Glutamatergic neuron (in vitro differentiated cells): ENCODE measurements around the gene CAPN9. TPM values are rescaled to one million over a fixed set of nuclear protein-coding genes. Genes with fewer than 3 reads are reported as not detected.
A peak's percentile ranks its signal among the peaks of the same experiment; 100 is the strongest.

Source experiments
- DNase-seq: peaks from one replicate; pipeline ENCODE4 v3.0.0; 2022
- H3K27ac Mint-ChIP-seq: one replicate; pipeline ENCODE4 v1.8.0; 2020; ENCODE audit warnings: mild to moderate bottlenecking, mixed read lengths, inconsistent platforms; ENCODE audit not compliant: unreplicated experiment
- H3K27me3 Mint-ChIP-seq: one replicate; pipeline ENCODE4 v1.8.0; 2020; ENCODE audit warnings: mild to moderate bottlenecking, moderate library complexity, mixed read lengths, inconsistent platforms; ENCODE audit not compliant: unreplicated experiment
- H3K36me3 Mint-ChIP-seq: one replicate; pipeline ENCODE4 v1.8.0; 2020; ENCODE audit warnings: mild to moderate bottlenecking, mixed read lengths, inconsistent platforms; ENCODE audit not compliant: unreplicated experiment
- H3K4me1 Mint-ChIP-seq: one replicate; pipeline ENCODE4 v1.8.0; 2020; ENCODE audit warnings: mild to moderate bottlenecking, low read depth, mixed read lengths, inconsistent platforms; ENCODE audit not compliant: unreplicated experiment
- H3K4me3 Mint-ChIP-seq: one replicate; pipeline ENCODE4 v1.8.0; 2020; ENCODE audit warnings: mild to moderate bottlenecking, mixed read lengths, inconsistent platforms; ENCODE audit not compliant: unreplicated experiment
- H3K9me3 Mint-ChIP-seq: one replicate; pipeline ENCODE4 v1.8.0; 2020; ENCODE audit warnings: mild to moderate bottlenecking, moderate library complexity, mixed read lengths, inconsistent platforms; ENCODE audit not compliant: unreplicated experiment
- CTCF ChIP-seq: fragments of 200-600 bp; sonication (generic); IDR thresholded peaks from one replicate; pipeline ENCODE4 v1.5.0; 2021; ENCODE audit not compliant: partially characterized antibody, unreplicated experiment
- total RNA-seq: library from RNA; stranded (reverse); fragmentation: NEBNext Ultra II Directional; extraction: Animal tissue kit (Norgen Biotek cat#: 25700); gene quantifications from one replicate; pipeline ENCODE4 v1.2.1, GENCODE V29; 2021; ENCODE audit not compliant: unreplicated experiment

CAPN9 gene
- total RNA-seq, 1 donor from 2014 or later, result not detected

DNA sequence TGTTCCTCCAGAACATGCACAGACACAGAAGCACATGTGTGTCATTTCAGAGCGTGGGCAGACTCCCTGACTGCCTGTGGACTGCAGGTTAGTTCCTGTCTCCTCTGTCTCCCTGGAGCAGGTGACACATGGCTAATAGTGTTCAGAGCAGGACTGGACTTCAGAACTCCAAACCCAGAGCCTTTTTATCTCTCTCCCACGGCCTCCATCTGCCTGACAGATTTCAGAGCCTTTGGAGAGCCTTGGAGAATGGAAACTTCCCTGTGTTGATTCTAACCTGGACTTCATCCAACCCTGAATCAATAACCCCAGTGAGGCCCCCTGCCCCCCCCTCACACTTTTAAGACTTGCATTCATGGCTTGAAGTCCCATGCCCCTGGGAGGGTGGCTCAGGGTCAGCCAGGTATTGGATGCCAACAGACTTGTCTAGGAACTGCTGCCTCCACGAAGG is 76.8 kb downstream of the CAPN9 start:
- no peak for DNase-seq
- peaks cover 4% of the 10 kb centered on the region for H3K36me3 Mint-ChIP-seq
- H3K4me1 Mint-ChIP-seq, result peaks cover 45% of the 10 kb centered on the region
- no peak overlapping the region for H3K27ac Mint-ChIP-seq
- no peak overlapping the region for H3K4me3 Mint-ChIP-seq
- TF ChIP-seq CTCF, result no peak
- peaks cover 9% of the 10 kb centered on the region for H3K27me3 Mint-ChIP-seq
- H3K9me3 Mint-ChIP-seq, result peaks cover 12% of the 10 kb centered on the region

GRCh38 chr1:230824551-230824918 is 77.3 kb downstream of the CAPN9 start:
- no peak for TF ChIP-seq CTCF
- Mint-ChIP-seq H3K4me1 (peaks cover 45% of the 10 kb centered on the region), H3K27ac (peak overlapping the region; percentile 77), H3K9me3 (peaks cover 12% of the 10 kb centered on the region), H3K36me3 (peaks cover 4% of the 10 kb centered on the region), H3K4me3 (peak overlapping the region; percentile 57), H3K27me3 (peaks cover 9% of the 10 kb centered on the region)
- no peak for DNase-seq

GRCh38 chr1:230824919-230825721 is 77.9 kb downstream of the CAPN9 start:
- Mint-ChIP-seq H3K27me3 (peaks cover 9% of the 10 kb centered on the region), H3K4me1 (peaks cover 45% of the 10 kb centered on the region), H3K9me3 (peaks cover 12% of the 10 kb centered on the region), H3K4me3 (peak overlapping the region; percentile 51), H3K27ac (peak overlapping the region; percentile 77), H3K36me3 (peaks cover 4% of the 10 kb centered on the region)
- TF ChIP-seq CTCF, result no peak
- DNase-seq, result no peak

DNA sequence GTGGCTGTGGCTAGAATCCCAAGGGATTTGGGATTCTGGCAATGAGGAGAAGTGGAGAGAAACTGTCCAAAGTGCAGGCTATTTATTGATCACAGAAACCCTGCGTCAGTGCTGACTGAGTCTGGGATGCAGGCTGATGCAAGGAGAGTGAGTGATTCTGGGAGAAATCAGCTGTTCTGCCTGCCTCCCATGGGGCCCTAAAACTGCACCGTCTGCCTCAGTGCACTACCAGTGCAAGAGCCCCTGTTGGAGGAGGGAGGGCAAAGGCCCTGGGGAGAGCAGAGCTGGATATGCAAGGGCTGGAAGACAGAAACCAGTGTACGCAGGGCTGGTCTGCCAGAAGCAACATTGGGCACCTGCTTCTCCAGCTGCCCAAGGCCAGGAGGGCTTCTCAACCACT is 78.6 kb downstream of the CAPN9 start:
- H3K36me3 Mint-ChIP-seq, result peaks cover 4% of the 10 kb centered on the region
- peaks cover 42% of the 10 kb centered on the region for H3K4me1 Mint-ChIP-seq
- DNase-seq, result peak; percentile 73
- H3K9me3 Mint-ChIP-seq, result peaks cover 12% of the 10 kb centered on the region
- H3K4me3 Mint-ChIP-seq, result peak overlapping the region; percentile 51
- peaks cover 9% of the 10 kb centered on the region for H3K27me3 Mint-ChIP-seq
- TF ChIP-seq CTCF, result no peak
- peak overlapping the region; percentile 77 for H3K27ac Mint-ChIP-seq

GRCh38 chr1:230826166-230826875 is 79.1 kb downstream of the CAPN9 start:
- Mint-ChIP-seq H3K27ac (peak overlapping the region; percentile 77), H3K4me1 (peaks cover 40% of the 10 kb centered on the region), H3K27me3 (peaks cover 9% of the 10 kb centered on the region), H3K4me3 (peak overlapping the region; percentile 51), H3K9me3 (peaks cover 12% of the 10 kb centered on the region), H3K36me3 (peaks cover 4% of the 10 kb centered on the region)
- DNase-seq, result no peak
- TF ChIP-seq CTCF, result no peak
